ENCODE measurements around the gene CALHM2.

DNA sequence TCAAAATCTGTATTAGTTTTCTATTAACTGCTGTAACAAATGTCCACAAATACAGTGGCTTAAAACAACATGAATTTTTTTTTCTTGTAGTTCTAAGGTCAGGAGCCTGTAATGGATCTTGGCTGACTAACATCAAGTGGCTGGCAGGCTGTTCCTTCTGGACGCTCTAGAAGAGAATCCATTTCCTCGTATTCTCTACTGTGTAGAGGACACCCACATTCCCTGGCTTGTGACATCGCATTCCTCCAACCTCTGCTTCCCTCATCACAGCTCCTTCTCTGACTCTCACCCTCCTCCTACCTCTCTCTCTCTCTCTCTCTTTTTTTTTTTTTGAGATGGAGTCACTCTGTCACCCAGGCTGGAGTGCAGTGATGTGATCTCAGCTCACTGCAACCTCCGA lies 11.3 kb upstream of the CALHM2 start:
- no peak for TF ChIP-seq SKI (IDR thresholded peaks at IDR 0.05; ENCODE audit: partially characterized antibody)
- TF ChIP-seq, protein P1, sequence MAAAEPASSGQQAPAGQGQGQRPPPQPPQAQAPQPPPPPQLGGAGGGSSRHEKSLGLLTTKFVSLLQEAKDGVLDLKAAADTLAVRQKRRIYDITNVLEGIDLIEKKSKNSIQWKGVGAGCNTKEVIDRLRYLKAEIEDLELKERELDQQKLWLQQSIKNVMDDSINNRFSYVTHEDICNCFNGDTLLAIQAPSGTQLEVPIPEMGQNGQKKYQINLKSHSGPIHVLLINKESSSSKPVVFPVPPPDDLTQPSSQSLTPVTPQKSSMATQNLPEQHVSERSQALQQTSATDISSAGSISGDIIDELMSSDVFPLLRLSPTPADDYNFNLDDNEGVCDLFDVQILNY (CRISPR knock-in tag; conservative IDR thresholded peaks at IDR 0.05) = no peak
- TF ChIP-seq, protein P2, sequence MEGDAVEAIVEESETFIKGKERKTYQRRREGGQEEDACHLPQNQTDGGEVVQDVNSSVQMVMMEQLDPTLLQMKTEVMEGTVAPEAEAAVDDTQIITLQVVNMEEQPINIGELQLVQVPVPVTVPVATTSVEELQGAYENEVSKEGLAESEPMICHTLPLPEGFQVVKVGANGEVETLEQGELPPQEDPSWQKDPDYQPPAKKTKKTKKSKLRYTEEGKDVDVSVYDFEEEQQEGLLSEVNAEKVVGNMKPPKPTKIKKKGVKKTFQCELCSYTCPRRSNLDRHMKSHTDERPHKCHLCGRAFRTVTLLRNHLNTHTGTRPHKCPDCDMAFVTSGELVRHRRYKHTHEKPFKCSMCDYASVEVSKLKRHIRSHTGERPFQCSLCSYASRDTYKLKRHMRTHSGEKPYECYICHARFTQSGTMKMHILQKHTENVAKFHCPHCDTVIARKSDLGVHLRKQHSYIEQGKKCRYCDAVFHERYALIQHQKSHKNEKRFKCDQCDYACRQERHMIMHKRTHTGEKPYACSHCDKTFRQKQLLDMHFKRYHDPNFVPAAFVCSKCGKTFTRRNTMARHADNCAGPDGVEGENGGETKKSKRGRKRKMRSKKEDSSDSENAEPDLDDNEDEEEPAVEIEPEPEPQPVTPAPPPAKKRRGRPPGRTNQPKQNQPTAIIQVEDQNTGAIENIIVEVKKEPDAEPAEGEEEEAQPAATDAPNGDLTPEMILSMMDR (CRISPR knock-in tag; IDR thresholded peaks at IDR 0.05) = no peak
- TF ChIP-seq ZNF883 (CRISPR knock-in tag; IDR thresholded peaks at IDR 0.05; ENCODE audit: not compliant biosample characterization) = no peak
- no peak for TF ChIP-seq ZC3H4 (CRISPR knock-in tag; IDR thresholded peaks at IDR 0.05; ENCODE audit: borderline replicate concordance)
